HG02885 (cell line): ENCODE results near the gene OPALIN.

Experiments used
- ATAC-seq: cut with Tn5 transposase; IDR thresholded peaks from one replicate; pipeline ENCODE4 v1.9.1; 2021; ENCODE audit warnings: mild to moderate bottlenecking; ENCODE audit not compliant: unreplicated experiment, poor library complexity

OPALIN gene

GRCh38 chr10:96358851-96359540 lies at the start of gene OPALIN:
OPALIN (minus strand) TSS chr10:96359002; CDS start chr10:96358896, 106 bp downstream.
- ATAC-seq = no peak

- ATAC-seq = no peak
Measured at GRCh38 chr10:96408201-96408600, 49.4 kb upstream of the OPALIN start.

GRCh38 chr10:96407560-96408069 lies 48.8 kb upstream of the OPALIN start:
- ATAC-seq = no peak

- ATAC-seq = no peak
Measured at GRCh38 chr10:96406091-96406490, 47.3 kb upstream of the OPALIN start.

GRCh38 chr10:96402417-96403305 lies 43.9 kb upstream of the OPALIN start:
- no peak for ATAC-seq

GRCh38 chr10:96401036-96401435 lies 42.2 kb upstream of the OPALIN start:
- no peak for ATAC-seq

GRCh38 chr10:96400465-96400864 lies 41.7 kb upstream of the OPALIN start:
- no peak for ATAC-seq

- no peak for ATAC-seq
Measured at GRCh38 chr10:96397902-96398301, 39.1 kb upstream of the OPALIN start.

- no peak for ATAC-seq
Measured at GRCh38 chr10:96395931-96396877, 37.4 kb upstream of the OPALIN start.

- ATAC-seq = no peak
Measured at GRCh38 chr10:96390460-96390864, 31.7 kb upstream of the OPALIN start.

- no peak for ATAC-seq
Measured at GRCh38 chr10:96389785-96390184, 31.0 kb upstream of the OPALIN start.

GRCh38 chr10:96387601-96388000 lies 28.8 kb upstream of the OPALIN start:
- ATAC-seq = no peak

GRCh38 chr10:96387161-96387560 lies 28.4 kb upstream of the OPALIN start:
- no peak for ATAC-seq

- no peak for ATAC-seq
Measured at GRCh38 chr10:96384506-96384905, 25.7 kb upstream of the OPALIN start.

- ATAC-seq = no peak
Measured at GRCh38 chr10:96380821-96381220, 22.0 kb upstream of the OPALIN start.

- ATAC-seq = no peak
Measured at GRCh38 chr10:96379758-96380157, 21.0 kb upstream of the OPALIN start.

GRCh38 chr10:96378741-96379140 lies 19.9 kb upstream of the OPALIN start:
- ATAC-seq = no peak

GRCh38 chr10:96377816-96378294 lies 19.1 kb upstream of the OPALIN start:
- ATAC-seq = no peak

GRCh38 chr10:96376483-96376882 lies 17.7 kb upstream of the OPALIN start:
- peak; percentile 53 for ATAC-seq
